SIG-M5 (cell line): Measurements from ENCODE around the gene PCYT1A.
A peak's percentile ranks its signal among the peaks of the same experiment; 100 is the strongest.
"Not testable (repeated sequence)": the region's sequence is repeated elsewhere in the genome, so short reads cannot be mapped to it uniquely, and the experiment has no call there.

ENCODE experiments used
- DNase-seq: peaks from one replicate; lab custom pipeline; 2025; lab: John Stamatoyannopoulos, UW

Gene PCYT1A

GRCh38 chr3:196287090-196287439 is 461 bp downstream of the PCYT1A start:
- no peak for DNase-seq

- DNase-seq: no peak
Observed at GRCh38 chr3:196284396-196284795, 3.1 kb downstream of the PCYT1A start.

DNA sequence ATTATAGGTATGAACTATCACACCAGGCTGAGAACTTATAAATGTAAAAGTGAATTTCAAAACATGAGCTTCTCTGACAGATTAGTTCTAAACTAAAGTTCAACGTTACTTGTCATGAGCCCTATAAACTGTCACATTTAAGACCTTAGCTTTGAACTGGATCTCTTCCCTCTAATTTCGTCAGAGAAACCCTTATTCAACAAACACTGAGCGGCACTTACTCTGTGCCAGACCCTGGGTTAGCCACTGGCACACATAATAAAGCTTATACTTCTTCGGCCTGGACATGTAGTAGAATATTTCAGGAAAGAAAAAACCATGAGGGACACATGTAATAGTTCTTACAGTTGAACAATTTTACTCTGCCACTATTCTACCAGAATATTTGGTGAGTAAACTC is 5.6 kb downstream of the PCYT1A start:
- DNase-seq: no peak

GRCh38 chr3:196280689-196281440 is 6.7 kb downstream of the PCYT1A start:
- no peak for DNase-seq

GRCh38 chr3:196275126-196275525 is 12.4 kb downstream of the PCYT1A start:
- DNase-seq: no peak

GRCh38 chr3:196274585-196274984 is 12.9 kb downstream of the PCYT1A start:
- no peak for DNase-seq

DNA sequence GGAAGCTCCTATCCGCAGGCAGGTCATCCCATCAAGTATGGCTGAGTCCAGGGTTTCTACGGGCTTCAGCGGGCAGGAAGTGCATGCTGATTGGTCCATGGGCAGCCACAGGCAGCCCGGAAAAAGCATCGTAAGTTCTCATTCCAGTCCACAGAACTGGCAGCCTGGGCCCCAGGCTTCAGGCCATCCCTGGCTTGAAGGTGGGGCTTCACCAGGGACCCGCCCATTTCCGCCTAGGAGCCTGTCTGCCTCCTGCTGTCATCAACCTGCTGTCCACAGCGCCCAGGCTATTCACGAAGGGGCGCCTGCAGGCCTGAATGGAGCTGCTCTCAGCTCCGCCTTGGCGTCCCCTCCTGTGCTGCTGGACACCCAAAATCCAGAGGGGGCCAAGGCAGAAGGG is 13.9 kb downstream of the PCYT1A start:
- no peak for DNase-seq

DNA sequence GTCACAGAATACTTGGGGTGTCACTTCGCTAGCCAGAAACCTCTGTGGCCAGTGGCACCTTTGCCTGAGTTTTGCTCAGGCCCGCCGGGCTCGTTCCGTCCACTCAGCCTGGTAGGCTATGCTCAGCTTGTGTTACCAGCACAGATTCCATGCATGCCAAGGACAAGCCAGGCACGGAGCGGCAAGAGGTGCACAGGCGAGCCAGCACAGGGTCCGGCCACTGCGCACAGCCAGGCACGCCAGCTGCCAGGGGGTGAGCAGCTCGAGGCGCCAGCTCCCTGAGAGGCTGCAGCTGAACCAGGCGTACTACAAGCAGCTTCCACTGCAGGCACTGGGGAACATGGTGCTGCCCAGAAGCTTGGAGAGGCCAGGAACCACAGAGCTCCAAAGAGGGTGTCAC is 14.7 kb downstream of the PCYT1A start:
- no peak for DNase-seq

DNA sequence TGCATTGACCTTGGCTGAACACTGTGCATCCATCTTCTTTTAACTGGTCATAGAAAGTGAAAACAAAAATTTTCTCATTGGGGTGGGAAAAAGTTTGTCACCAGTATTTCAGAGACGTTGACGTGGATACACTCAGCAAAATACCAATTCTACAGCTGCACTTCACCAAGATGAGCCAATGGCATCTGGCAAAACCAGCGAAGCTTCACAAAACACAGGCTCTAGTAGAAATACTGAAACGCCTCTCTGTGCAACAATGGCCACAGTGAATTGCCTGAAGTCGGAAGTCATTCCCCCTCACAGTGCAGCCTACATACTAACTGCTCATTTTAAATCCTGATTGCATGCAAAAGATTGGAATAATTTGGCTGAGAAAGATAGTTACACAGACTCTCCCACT is 17.0 kb downstream of the PCYT1A start:
- DNase-seq: no peak

- no peak for DNase-seq
Observed at GRCh38 chr3:196268284-196269163, 19.0 kb downstream of the PCYT1A start.

DNA sequence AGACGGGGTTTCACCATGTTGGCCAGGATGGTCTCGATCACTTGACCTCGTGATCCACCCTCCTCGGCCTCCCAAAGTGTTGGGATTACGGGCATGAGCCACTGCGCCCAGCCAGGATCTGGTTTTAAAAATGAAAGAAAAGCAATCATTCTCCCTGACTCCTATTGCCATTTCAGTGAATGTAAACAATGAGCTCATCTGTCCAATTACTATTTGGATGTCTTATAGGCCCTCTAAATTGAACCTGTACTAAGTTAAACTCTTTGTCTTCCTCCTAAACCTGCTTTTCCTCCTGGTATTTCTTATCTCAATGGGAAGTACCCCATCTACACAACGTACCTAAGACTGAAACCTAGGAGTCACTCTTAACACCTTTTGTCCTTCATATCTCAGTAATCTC is 23.7 kb downstream of the PCYT1A start:
- DNase-seq: no peak

GRCh38 chr3:196260784-196261183 is 26.7 kb downstream of the PCYT1A start:
- no peak for DNase-seq

DNA sequence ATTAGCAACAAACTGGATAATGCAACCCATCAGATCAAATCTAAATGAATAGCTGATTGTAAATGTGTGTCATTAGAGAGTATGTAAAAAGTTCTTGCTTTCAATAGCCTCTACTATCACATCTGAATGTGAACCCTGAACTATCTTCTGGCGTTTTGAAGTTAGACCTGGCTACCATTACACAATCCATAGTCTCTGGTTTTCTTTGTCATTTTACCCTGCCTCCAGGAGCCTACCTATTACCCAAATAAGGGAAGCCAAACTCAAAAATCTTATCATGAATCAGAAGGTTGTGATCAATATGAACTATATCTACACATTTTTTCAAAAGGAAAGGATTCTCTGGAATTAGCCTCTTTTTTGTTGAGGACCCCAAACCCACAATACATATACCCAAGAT is 31.8 kb downstream of the PCYT1A start:
- no peak for DNase-seq

DNA sequence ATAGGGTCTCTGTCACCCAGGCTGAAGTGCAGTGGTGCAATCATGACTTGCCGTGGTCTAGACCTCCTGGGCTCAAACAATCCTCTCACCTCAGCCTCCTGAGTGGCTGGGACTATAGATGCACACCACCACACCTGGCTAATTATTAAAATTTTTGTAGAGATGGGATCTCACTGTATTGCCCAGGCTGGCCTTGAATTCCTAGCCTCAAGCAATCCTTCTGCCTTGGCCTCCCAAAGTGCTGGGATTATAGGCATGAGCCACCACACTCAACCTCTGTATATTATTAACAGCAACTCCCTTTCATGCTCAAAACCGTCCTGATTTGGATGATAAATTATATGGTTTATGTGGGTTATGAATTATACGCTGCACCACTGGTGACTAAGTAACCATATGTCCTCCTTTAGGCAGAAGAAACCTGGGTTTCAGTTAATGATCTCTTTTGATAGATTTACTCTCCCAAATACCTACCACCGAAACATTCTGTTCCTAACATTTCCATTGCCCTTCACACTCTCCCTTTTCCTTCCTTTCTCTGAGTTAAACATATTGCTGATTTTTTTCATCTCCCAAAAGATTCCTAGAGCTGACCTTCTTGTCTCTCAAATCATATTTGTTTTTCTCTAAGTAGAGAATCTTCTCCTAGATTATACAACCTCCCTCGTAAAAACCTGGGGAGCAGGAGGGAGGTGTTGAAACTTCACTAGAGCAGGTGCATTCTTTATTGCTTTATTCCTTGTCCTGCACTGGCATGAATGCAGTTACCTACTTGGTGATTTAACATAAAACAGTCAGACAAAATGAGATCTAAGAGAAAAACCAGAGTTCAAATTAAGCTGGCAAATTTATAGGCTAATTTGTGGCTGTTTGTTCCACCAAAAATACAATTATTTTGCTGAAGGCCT is 32.9 kb downstream of the PCYT1A start:
- no peak for DNase-seq

GRCh38 chr3:196251918-196252317 is 35.6 kb downstream of the PCYT1A start:
- DNase-seq: no peak

DNA sequence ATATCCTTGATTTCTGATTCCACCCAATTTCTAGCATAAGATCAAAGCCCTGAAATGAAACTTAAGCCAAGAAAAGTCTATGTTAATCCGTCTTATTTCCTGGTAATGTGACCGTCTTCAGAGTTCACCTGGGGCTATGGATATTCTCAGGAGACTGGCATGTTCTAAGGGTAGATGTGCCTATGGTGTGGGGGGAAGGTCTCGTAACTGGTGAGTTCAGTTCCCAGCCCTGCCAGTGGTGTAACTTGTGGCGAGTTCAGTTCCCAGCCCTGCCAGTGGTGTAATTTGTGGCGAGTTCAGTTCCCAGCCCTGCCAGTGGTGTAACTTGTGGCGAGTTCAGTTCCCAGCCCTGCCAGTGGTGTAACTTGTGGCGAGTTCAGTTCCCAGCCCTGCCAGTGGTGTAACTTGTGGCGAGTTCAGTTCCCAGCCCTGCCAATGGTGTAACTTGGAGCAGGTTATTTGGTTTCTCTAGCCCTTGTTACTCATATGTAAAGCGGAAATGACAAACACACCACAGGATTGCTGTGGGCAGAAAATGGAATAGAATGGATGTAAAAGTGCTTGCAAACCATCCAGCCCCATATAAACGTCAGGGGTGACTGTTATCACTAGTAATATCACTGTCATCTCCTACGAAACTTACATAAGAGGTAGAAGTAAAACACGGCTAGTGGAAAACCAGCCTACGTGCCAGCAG is 40.8 kb downstream of the PCYT1A start:
- DNase-seq: peak; percentile 93

- not testable (repeated sequence) for DNase-seq
Observed at GRCh38 chr3:196244166-196244565, 43.4 kb downstream of the PCYT1A start.

- no peak for DNase-seq
Observed at GRCh38 chr3:196241704-196242103, 45.8 kb downstream of the PCYT1A start.

DNA sequence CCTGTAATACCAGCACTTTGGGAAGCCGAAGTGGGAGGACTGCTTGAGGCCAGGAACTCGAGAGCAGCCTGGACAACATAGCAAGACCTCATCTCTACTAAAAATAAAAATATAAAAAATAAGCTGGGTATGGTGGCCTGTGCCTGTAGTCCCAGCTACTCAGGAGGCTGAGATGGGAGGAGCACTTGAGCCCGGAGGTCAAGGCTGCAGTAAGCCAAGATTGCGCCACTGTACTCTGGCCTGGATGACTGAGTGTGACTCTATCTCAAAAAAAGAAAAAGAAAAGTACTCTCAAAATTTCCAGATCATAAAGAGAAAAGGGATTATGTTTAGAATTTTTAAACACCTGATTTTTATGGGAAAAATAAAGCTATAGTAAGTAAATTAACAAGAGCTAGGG is 47.1 kb downstream of the PCYT1A start:
- DNase-seq: no peak

DNA sequence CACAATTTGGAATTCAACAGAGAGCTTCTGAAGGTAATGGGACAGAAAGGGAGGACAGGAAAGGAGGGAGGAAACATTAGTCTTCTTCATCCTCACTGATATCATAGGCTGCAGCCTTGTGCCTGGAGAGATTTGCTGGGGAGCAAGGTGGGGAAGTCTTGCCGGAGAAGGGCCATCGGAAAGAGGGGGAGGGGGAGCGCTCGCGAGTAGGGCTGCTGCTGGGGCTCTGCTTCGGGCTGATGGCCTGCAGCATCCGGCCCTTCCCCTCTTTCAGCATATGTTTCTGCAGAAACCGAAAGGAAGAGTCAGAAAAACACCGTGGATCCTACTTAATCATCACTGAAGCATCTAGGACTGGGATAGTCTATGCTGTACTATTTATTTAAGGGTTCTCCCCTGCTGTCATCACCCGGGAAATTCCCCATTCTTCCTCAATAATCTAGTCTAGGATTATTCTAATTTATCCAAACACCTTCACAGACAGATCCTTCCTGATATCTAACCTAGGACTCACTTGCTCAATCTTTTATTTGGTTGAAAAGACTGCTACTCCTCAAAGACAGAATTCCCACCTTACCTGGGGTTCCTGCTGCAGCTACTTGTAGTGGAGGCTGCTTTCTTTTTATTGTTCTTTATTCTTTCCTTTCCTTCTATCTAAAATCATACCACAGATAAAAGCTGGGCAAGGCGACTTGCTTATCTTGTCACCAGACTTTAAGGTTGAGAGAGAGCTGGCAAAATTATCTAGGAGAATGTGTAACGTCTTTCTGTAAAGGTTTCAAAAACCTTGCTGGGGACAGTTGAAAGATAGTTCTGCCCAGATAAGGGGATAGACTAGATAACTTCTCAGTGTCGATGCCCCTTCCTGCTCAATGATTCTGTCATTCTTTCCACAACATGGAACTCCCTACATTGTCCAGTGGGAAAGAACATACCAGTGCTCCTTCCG is 48.6 kb downstream of the PCYT1A start:
- DNase-seq: no peak

DNA sequence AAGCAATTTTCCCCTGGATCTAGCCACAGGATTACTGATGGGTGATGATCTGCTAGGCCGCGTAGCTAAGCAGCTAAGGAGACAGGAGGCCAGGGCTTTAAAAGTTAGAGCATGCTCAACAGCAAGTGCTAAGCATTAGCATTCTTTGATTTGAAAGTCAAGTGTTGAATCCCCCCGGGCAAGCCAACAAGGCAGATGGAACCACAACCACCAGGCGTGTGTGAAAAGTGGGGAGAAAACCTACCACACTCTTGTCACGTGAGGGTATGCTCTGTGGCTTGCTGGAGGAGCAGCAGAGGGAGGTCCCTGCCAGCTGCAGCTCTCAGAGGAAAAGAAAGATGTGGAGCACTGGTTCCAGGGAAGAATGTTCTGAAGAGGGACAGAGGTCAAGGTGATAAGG is 50.3 kb downstream of the PCYT1A start:
- no peak for DNase-seq
